Measurements from ENCODE around the gene FARS2.

FARS2 gene

GRCh38 chr6:5490501-5491069 is 229.3 kb downstream of the FARS2 start:
- TF ChIP-seq CTCF (IDR thresholded peaks at IDR 0.05; ENCODE audit: low read depth, low read length), result no peak
- H3K4me3 ChIP-seq (ENCODE audit: low read depth, low read length), result no peak overlapping the region

GRCh38 chr6:5492356-5492755 is 231.0 kb downstream of the FARS2 start:
- no peak overlapping the region for H3K4me3 ChIP-seq (ENCODE audit: low read depth, low read length)
- TF ChIP-seq CTCF (IDR thresholded peaks at IDR 0.05; ENCODE audit: low read depth, low read length), result no peak

GRCh38 chr6:5493806-5494205 is 232.5 kb downstream of the FARS2 start:
- no peak for TF ChIP-seq CTCF (IDR thresholded peaks at IDR 0.05; ENCODE audit: low read depth, low read length)
- no peak overlapping the region for H3K4me3 ChIP-seq (ENCODE audit: low read depth, low read length)

GRCh38 chr6:5497896-5498578 is 236.7 kb downstream of the FARS2 start:
- H3K4me3 ChIP-seq (ENCODE audit: low read depth, low read length), result peak overlapping the region; percentile 40
- no peak for TF ChIP-seq CTCF (IDR thresholded peaks at IDR 0.05; ENCODE audit: low read depth, low read length)

GRCh38 chr6:5498579-5498899 is 237.2 kb downstream of the FARS2 start:
- TF ChIP-seq CTCF (IDR thresholded peaks at IDR 0.05; ENCODE audit: low read depth, low read length), result no peak
- H3K4me3 ChIP-seq (ENCODE audit: low read depth, low read length), result peak overlapping the region; percentile 40

GRCh38 chr6:5499644-5500306 is 238.5 kb downstream of the FARS2 start:
- no peak overlapping the region for H3K4me3 ChIP-seq (ENCODE audit: low read depth, low read length)
- no peak for TF ChIP-seq CTCF (IDR thresholded peaks at IDR 0.05; ENCODE audit: low read depth, low read length)

- TF ChIP-seq CTCF (IDR thresholded peaks at IDR 0.05; ENCODE audit: low read depth, low read length), result no peak
- no peak overlapping the region for H3K4me3 ChIP-seq (ENCODE audit: low read depth, low read length)
Observed at GRCh38 chr6:5501837-5502236, 240.5 kb downstream of the FARS2 start.

Data from WI38 (cell line).